Stimulated activated CD8-positive, alpha-beta memory T cell treated with anti-CD3 and anti-CD28 coated beads, Interleukin-2, amount 100 ng/mL, for 1 hour (primary cell): ENCODE results near the gene SERPINB6.
"Not testable (repeated sequence)": the region's sequence is repeated elsewhere in the genome, so short reads cannot be mapped to it uniquely, and the experiment has no call there.

ENCODE experiments used
- DNase-seq, 2 donors: peaks; one replicate each; pipeline ENCODE4 v3.0.0-alpha.2; 2020; ENCODE audit warnings: low read depth in 2 of 2

Gene SERPINB6

DNA sequence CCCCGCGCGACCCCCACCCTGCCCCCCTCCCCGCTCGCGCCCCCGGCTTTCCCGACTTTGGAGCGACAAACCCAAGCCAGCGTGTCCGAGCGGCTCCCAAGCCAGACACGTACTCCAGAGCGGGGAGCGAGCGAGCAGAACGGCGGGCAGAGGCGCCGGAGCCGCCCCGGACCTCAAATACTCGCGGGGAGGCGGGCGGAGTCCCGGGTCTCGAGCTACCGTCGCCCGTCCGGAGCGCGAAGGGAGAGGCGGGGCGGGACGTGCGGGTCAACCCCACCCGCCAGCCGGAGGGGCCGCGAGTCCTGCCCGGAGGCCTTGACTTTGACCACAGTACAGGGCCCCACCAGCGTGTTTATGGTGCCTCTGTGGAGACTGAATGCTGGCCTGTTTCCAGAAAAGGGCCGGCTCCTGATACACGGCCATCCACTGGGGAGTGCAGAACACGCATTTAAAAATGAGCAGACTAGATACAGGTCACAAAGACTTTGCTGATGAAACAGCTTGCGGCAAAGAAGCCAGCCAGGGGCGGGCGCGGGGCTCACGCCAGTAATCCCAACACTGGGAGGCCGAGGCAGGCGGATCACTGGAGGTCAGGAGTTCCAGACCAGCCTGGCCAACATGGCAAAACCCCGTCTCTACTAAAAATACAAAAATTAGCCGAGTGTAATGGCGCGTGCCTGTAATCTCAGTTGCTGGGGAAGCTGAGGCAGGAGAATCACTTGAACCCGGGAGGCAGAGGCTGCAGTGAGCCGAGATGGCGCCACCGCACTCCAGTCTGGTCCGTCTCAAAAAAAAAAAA lies at the start of gene SERPINB6:
Gene SERPINB6 (minus strand): TSS at position 148 of the 799 bp plus-strand sequence. CDS start 12,235 bp downstream, outside the sequence.
- peak; percentile 13 to 29 for DNase-seq

DNA sequence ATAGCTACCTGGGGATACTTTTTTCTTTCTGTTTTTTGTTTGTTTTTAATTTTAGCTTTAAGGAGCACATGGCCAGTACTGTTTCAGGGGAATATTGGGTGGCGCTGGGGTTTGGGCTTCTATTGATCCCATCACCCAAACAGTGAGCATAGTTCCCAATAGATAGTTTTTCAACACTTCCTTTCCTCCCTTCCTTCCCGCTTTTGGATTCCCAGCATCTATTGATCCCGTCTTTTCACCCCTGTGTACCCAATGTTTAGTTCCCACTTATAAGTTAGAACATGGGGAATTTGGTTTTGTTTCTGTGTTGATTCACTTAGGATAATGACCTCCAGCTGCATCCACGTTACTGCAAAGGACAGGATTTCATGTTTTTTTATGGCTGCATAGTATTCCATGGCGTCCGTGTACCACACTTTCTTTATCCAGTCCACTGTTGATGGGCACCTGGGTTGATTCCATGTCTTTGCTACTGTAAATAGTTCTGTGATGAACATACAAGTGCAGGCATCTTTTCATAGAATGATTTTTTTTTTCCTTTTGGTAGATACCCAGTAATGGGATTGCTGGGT lies 48.5 kb upstream of the SERPINB6 start:
- no peak for DNase-seq

DNA sequence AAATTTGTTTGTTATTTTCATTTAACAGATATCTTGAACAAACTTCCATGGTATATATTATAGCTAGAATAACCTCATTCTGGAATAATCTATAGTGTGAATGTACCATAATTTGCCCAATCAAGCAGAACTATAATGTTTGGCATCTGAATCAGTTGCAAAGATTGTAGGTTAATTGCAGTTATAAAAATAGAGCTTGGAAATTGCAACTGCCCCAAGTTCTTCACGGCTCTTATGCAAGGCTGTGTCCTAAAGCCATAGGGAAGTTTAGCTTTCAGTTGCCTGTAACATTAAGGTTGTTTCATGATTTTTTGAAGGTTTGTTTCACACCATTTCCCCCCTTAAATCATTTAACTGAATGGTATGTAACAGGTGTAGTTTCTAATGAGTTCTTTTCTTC lies 47.7 kb upstream of the SERPINB6 start:
- no peak for DNase-seq

DNA sequence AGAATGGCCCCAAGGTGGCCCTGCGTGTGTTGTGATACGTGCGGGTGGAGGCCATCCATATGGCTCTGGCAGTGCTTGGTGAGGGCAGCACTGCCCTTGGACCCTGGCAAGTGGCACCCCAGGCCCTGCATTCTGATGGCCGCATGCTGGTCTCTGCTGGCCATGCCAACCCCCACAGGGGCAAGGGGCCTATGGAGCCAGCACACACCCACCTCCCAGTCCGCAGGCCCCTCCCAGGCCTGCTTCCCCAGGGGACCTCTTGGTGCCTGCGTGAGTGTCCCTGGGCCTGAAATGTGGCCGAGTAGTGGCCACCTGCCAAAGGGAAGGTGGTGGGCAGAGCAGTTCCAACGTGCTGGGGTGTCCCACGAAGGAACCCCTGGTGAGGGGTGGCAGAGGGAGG lies 45.9 kb upstream of the SERPINB6 start:
- DNase-seq: no peak

DNA sequence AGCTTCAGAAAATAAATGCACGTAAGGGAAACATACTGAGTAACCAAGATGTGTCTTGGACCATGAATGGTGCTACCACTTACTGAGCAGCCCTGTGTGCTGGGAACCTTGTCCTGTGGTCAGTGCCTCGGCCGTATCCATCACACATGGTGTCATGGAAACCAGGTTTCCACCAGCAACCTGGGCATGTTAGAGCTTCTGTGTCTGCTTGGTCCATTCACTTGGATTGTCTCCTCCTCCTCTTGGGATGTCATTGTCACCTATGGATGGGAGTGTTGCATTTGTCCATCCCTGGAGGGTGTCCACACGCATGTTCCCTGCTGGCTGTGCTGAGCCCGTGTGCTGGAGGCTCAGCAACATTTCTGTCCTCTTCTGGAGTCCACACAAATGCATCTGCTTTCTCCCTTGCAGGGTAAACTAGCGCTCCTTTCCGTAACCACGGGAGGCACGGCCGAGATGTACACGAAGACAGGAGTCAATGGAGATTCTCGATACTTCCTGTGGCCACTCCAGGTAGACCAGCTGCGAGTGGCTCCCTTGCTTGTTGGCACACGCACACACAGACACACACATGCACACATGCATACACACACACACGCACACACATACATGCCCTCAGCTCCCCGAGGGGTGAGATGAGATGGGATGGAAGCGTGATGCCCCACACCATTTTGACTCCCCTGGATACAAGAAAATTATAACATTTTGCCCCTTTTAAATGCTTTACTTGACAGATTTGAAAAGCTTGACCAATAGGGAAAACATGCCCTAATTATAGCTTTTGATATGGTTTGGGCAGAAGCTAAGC lies 45.3 kb upstream of the SERPINB6 start:
- DNase-seq: no peak

DNA sequence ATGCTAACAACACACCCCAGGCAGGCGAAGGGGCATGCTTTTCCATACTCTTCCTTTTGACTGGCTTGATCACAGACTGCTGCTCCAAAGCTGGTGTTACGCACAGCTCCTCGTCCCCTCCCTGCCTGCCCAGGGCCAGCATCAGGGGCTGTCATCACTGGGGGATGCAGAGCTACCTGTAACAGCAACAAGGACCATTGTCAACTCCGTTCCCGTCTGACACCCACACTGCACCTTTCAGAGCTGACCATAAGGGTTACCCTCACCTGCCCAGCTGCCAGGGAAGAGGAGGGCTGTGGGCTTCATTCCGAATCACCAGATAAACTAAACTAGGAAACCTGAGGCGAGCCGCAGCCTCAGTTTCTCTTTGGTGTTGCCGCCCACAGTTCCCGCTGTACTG lies 43.8 kb upstream of the SERPINB6 start:
- DNase-seq: no peak

DNA sequence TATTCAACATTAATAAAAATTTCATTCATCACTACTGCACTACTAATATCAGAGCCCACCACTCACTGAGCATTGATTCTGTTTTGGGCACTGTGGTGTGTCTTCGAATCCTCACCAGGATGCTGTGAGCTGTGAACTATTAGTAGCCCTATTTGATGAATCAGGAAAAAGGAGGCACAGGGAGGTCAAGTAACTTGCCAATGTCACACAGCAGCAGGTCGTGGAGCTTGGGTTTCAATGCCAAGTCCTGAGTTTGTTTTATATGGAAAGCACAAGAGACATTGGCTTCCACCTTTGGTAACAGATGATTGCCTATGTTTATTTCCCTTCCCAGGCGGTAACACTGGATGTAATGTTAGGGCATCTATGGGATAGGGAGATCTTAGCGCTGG lies 43.3 kb upstream of the SERPINB6 start:
- DNase-seq: no peak

DNA sequence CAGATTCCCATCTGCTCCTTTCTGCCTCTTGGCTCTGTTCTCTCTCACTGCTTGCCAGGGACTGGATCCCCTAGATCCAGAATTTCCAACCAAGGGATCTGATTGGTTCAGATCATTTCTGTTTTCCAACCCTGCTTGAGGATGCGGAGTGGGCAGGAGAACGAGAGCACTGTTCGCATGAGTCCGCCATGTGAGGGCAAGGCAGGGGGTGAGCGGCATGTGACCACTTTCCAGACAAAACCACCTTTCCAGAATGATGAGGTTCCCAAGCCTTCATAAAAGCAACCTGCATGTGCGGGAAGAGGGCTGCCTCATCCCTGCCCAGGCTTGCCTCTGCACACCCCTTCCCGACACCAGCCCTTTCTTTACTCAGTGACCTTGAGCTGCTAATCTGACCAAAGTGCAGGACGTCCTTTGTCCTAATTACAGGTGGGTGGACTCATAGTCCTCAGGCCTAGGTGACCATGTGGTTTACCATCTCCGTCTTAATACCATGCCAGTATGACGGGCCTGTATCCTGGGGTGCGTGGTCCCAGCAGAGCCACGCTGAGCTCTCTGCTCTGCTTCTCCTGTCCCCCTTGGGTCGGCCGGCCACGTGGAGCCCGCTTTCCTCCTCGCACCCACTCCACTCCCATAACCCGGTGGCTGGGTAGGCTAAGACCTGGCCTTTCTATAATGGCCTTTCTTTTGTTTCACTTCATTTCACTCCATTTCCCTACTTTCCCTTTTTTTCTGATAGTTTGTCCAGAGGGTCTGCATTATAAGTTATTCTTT lies 42.7 kb upstream of the SERPINB6 start:
- no peak for DNase-seq

DNA sequence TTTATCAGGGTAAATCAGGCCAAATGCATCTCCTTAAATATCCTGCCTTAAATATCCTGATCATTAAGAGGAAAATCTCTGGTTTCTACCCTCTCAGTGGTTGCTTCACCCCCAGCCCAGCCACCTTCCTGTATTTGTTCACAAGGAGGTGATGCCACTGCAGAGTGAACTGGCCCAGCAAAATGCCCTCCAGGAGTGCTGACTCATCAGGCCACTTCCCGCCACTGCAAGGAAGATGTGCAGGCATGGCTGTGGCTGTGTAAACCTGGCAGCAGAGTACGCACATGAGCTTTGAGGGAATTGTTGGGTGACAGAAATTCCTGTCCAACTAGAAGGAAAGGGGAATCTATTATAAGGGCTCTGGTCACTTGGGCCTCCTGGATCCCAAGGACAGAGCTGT lies 42.1 kb upstream of the SERPINB6 start:
- no peak for DNase-seq

DNA sequence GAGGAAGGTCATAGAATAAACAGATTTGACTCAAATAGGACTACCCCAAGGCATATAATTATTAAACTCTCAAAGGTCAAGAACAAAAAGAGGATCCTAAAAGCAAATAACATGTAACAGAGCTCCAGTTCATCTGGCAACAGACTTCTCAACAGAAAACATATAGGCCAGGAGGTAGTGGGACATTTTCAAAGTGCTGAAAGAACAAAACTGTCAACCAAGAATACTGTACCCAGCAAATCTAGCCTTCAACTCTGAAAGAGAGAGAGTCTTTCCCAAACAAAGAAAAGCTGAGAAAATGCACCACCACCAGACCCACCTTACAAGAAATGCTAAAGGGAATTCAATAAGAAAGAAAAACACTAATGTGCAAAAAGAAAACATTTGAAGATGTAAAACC lies 40.2 kb upstream of the SERPINB6 start:
- DNase-seq: no peak

DNA sequence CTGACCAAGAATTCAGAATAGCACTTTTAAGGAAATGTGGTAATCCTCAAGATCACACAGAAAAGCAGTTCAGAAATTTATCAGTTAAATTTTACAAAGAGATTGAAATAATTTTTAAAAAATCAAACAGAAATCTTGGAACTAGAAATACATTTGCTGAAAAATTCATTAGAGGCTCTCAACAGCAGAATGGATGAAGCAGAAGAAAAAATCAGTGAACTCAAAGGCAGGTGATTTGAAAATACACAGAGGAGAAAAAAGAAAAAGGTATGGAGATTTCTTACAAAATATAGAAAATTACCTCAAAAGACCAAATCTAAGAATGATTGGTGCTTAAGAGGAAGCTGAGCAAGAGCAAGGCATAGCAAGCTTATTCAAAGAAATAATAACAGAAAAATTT lies 39.8 kb upstream of the SERPINB6 start:
- no peak for DNase-seq

DNA sequence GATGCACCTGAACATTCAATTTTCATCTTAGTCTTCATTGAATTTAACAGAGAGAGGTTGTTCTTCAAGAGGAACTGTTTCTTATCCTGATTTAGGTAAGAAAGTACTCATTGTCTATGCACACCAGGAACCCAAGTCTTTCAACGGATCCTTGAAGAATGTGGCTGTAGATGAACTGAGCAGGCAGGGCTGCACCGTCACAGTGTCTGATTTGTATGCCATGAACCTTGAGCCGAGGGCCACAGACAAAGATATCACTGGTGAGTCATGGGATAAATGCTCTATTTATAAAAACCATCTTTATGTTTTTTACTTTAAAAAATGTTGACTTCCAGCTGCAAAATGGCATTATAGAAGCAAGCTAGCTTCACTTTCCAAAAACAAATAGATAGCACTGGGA lies 38.6 kb upstream of the SERPINB6 start:
- no peak for DNase-seq

DNA sequence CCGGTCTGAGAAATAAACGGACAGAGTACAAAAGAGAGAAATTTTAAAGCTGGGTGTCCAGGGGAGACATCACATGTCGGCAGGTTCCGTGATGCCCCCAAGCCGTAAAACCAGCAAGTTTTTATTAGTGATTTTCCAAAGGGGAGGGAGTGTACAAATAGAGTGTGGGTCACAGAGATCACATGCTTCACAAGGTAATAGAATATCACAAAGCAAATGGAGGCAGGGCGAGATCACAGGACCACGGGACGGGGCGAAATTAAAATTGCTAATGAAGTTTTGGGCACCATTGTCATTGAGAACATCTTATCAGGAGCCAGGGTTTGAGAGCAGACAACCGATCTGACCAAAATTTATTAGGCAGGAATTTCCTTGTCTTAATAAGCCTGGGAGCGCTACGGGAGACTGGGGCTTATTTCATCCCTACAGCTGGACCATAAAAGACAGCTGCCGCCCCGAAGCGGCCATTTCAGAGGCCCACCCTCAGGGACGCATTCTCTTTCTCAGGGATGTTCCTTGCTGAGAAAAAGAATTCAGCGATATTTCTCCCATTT lies 37.4 kb upstream of the SERPINB6 start:
- not testable (repeated sequence) for DNase-seq

DNA sequence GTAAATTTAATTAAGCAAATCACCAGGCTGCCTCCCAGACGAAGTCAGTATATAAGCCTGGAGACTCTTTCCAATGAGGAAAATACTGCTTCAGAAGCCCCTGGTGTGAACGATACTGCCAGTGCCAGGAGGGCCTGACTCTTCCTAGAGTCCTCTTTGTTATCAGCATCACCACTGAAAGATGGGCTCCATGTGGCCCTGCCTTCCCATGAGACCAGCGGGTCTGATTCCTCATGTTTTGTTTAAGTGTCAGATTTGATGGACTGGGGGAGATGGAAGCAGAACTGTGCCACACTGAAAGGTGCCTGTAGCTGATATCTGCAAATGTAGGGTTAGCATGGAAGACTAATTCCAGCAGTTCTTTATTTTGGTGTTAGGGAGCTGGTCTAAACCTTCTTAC lies 36.2 kb upstream of the SERPINB6 start:
- no peak for DNase-seq

DNA sequence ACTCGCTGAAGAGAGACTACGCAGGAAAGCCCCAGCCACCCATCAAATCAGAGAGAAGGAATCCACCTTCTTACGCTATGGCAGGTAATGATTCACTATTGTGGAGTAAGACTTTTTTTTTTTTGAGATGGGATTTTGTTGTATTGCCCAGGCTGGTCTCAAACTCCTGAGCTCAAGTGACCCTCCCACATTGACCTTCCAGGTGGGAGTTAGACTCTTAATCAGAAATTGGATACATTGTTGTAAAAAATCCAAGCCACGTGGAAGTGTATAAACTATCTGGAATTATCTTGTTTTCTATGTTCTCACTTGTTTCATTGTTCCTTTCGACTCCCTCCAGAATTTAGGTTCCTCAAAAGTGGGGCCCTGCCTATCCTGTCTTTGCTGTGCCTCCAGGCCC lies 35.1 kb upstream of the SERPINB6 start:
- no peak for DNase-seq

DNA sequence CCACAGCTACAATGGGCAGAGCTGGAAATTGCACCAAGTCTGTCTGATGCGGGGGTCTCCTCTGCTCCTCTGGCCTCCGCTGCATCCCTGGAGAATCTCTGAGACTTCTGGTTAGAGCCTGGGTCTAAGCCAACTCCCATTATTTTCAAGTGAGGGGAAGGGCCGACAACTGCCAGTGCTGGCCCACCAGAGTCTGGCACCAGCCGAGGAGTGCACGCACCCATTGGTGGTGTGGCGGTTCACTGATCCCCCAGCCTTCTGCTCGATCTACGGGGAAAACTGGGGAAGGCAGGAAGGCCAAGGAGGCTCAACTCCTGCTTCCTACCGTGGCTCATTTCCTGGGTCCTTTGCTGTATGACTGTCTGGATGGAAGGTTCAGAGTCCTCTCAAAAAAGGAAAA lies 34.5 kb upstream of the SERPINB6 start:
- DNase-seq: no peak

DNA sequence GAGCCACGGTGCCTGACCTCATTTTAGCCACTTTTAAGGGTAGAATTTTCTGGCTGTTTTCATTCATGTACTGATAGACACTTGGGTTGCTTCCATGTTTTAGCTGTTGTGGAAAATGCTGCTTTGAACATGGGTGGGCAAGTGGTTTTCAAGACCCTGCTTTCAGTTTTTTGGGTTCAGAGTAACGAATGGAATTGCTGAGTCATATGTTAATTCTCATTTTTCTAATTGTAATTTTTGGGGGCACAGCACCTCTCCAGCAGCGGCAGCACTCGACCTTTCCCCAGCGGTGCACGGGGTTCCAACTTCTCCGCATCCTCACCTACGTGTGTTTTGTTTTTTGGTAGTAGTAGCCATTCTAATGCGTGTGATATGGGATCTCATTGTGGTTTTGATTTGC lies 33.7 kb upstream of the SERPINB6 start:
- DNase-seq: no peak

DNA sequence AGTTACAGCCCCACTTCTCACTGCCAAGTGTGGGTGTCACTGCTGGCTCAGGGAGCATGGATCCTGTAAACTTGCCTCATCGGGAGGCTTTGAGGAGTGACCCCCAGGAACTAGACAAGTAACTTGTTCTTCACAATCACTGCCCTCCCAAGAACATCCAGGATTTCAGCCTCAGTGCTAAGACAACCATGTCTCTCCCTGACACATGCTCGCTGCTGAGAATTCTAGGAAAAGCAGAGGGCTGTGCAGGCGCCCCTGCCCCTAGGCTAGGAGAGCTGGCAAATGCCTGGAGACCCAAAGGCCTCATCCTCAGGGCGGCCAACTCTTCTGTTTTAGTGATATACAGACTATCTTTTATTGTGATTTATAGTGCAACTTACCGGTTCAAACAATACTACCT lies 31.9 kb upstream of the SERPINB6 start:
- not testable (repeated sequence) for DNase-seq

DNA sequence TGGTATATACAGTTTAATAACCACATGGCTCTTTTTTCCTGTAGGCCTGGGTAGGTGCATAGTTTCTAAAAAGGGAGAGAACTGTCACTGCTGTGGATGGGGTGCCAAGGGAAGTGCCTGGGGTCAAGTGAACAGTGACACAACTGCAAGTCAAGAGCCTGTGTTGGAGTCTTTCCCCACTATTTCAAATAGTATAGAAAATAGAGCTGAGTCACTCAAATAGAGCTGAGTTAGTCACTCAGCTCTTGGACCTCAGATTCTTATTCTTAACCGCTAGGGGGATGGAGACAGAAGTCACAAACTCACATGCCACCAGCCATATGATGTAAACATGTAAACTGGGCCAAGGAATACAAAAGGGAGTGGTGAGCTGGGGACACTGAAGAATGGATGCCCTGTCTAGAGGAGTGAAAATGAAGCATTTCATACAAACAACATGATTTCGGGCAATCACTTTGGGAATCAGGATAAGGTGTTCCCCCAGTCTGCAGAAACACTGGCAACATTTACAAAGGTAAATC lies 30.5 kb upstream of the SERPINB6 start:
- no peak for DNase-seq

DNA sequence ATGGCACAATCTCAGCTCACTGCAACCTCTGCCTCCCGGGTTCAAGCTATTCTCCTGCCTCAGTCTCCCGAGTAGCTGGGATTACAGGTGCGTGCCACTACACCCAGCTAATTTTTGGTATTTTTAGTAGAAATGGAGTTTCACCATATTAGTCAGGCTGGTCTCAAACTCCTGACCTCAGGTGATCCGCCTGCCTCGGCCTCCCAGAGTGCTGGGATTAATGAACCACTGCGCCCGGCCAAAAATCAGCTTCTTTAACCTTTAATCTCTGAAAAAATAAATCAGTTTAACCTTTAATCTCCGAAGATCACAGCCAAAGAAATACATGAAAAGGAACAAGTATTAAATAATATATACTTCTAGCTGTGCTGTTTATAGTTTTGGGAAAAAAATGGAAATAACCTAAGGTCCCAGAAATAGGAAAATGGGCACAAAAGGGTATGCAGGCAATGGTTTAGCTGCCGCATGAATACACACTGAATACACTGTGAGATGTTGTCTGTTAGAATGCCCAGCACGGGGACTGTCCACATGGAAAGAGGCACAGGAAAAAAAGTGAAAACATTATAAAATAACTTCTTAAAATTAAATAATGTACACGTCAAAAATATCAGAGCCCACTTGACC lies 29.9 kb upstream of the SERPINB6 start:
- no peak for DNase-seq
